Measurements from ENCODE around the gene GABRG3.

- TF ChIP-seq ZNF561 (tag by site-specific recombination; IDR thresholded peaks at IDR 0.05; ENCODE audit: borderline replicate concordance) (no peak), ZNF560 (tag by site-specific recombination; IDR thresholded peaks at IDR 0.05; ENCODE audit: borderline replicate concordance) (no peak), ZNF639 (tag by site-specific recombination; IDR thresholded peaks at IDR 0.05) (no peak)
Observed at GRCh38 chr15:27433604-27434003, 462.6 kb downstream of the GABRG3 start.
